ENCODE data around the gene DNAJC15.

GRCh38 chr13:43023289-43023963 is at the start of gene DNAJC15:
- TF ChIP-seq, protein P1, sequence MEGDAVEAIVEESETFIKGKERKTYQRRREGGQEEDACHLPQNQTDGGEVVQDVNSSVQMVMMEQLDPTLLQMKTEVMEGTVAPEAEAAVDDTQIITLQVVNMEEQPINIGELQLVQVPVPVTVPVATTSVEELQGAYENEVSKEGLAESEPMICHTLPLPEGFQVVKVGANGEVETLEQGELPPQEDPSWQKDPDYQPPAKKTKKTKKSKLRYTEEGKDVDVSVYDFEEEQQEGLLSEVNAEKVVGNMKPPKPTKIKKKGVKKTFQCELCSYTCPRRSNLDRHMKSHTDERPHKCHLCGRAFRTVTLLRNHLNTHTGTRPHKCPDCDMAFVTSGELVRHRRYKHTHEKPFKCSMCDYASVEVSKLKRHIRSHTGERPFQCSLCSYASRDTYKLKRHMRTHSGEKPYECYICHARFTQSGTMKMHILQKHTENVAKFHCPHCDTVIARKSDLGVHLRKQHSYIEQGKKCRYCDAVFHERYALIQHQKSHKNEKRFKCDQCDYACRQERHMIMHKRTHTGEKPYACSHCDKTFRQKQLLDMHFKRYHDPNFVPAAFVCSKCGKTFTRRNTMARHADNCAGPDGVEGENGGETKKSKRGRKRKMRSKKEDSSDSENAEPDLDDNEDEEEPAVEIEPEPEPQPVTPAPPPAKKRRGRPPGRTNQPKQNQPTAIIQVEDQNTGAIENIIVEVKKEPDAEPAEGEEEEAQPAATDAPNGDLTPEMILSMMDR (conservative IDR thresholded peaks at IDR 0.05; ENCODE audit: low read length): no peak
- no peak for TF ChIP-seq EZH2phosphoT487 (IDR thresholded peaks at IDR 0.05; ENCODE audit: borderline replicate concordance)

All from Loucy (cell line).